Measurements from ENCODE around the gene ZNF322.
A peak's percentile ranks its signal among the peaks of the same experiment; 100 is the strongest.

ZNF322 gene

GRCh38 chr6:26594730-26595632, 64.6 kb downstream of the ZNF322 start:
- Histone ChIP-seq H2AFZ (ENCODE audit: low read depth, low read length) (peak overlapping the region; percentile 27), H3K9ac (ENCODE audit: low read length) (peak overlapping the region; percentile 47), H3K27me3 (ENCODE audit: low read depth, low read length) (no peaks in the 10 kb centered on the region), H3K27ac (ENCODE audit: low read length) (peak overlapping the region; percentile 5; the same call in 1 of the 2 replicates), H4K20me1 (ENCODE audit: insufficient read depth, low read length) (no peaks in the 10 kb centered on the region), H3K36me3 (replicated peaks; ENCODE audit: low read depth, low read length) (peaks cover 12% of the 10 kb centered on the region), H3K4me2 (ENCODE audit: low read length) (peak overlapping the region; percentile 63), H3K4me1 (ENCODE audit: low read length) (peaks cover 8% of the 10 kb centered on the region; the same call in 1 of the 2 replicates), H3K9me3 (ENCODE audit: insufficient read depth, low read length) (no peaks in the 10 kb centered on the region), H3K79me2 (ENCODE audit: low read length) (peaks cover 21% of the 10 kb centered on the region), H3K4me3 (ENCODE audit: low read length) (peak overlapping the region; percentile 93)
- TF ChIP-seq CTCF (IDR thresholded peaks at IDR 0.05; ENCODE audit: low read depth, low read length) (no peak), EZH2phosphoT487 (IDR thresholded peaks at IDR 0.05; ENCODE audit: low read depth) (no peak)

GRCh38 chr6:26594131-26594498, 65.4 kb downstream of the ZNF322 start:
- Histone ChIP-seq H3K27ac (ENCODE audit: low read length) (no peak overlapping the region), H3K4me1 (ENCODE audit: low read length) (peaks cover 5% of the 10 kb centered on the region; the same call in 1 of the 2 replicates), H3K9me3 (ENCODE audit: insufficient read depth, low read length) (no peaks in the 10 kb centered on the region), H3K36me3 (replicated peaks; ENCODE audit: low read depth, low read length) (peaks cover 6% of the 10 kb centered on the region), H4K20me1 (ENCODE audit: insufficient read depth, low read length) (no peaks in the 10 kb centered on the region), H3K4me2 (ENCODE audit: low read length) (peak overlapping the region; percentile 63; the same call in 1 of the 2 replicates), H3K4me3 (ENCODE audit: low read length) (no peak overlapping the region), H3K9ac (ENCODE audit: low read length) (no peak overlapping the region), H3K79me2 (ENCODE audit: low read length) (peaks cover 21% of the 10 kb centered on the region), H3K27me3 (ENCODE audit: low read depth, low read length) (no peaks in the 10 kb centered on the region), H2AFZ (ENCODE audit: low read depth, low read length) (no peak overlapping the region)
- TF ChIP-seq EZH2phosphoT487 (IDR thresholded peaks at IDR 0.05; ENCODE audit: low read depth): no peak

GRCh38 chr6:26593278-26594130, 66.0 kb downstream of the ZNF322 start:
- Histone ChIP-seq H3K27me3 (ENCODE audit: low read depth, low read length) (no peaks in the 10 kb centered on the region), H3K36me3 (replicated peaks; ENCODE audit: low read depth, low read length) (peaks cover 3% of the 10 kb centered on the region), H4K20me1 (ENCODE audit: insufficient read depth, low read length) (no peaks in the 10 kb centered on the region), H2AFZ (ENCODE audit: low read depth, low read length) (no peak overlapping the region), H3K9me3 (ENCODE audit: insufficient read depth, low read length) (no peaks in the 10 kb centered on the region), H3K4me1 (ENCODE audit: low read length) (peaks cover 5% of the 10 kb centered on the region; the same call in 1 of the 2 replicates), H3K9ac (ENCODE audit: low read length) (no peak overlapping the region), H3K4me2 (ENCODE audit: low read length) (no peak overlapping the region), H3K79me2 (ENCODE audit: low read length) (peaks cover 18% of the 10 kb centered on the region), H3K27ac (ENCODE audit: low read length) (no peak overlapping the region), H3K4me3 (ENCODE audit: low read length) (no peak overlapping the region)
- no peak for TF ChIP-seq EZH2phosphoT487 (IDR thresholded peaks at IDR 0.05; ENCODE audit: low read depth)
- no peak for TF ChIP-seq CTCF (IDR thresholded peaks at IDR 0.05; ENCODE audit: low read depth, low read length)

- Histone ChIP-seq H3K36me3 (replicated peaks; ENCODE audit: low read depth, low read length) (no peaks in the 10 kb centered on the region), H3K9ac (ENCODE audit: low read length) (no peak overlapping the region), H2AFZ (ENCODE audit: low read depth, low read length) (no peak overlapping the region; the same call in 1 of the 2 replicates), H3K4me2 (ENCODE audit: low read length) (peak overlapping the region; percentile 32), H3K9me3 (ENCODE audit: insufficient read depth, low read length) (no peaks in the 10 kb centered on the region), H3K79me2 (ENCODE audit: low read length) (peaks cover 9% of the 10 kb centered on the region), H3K27me3 (ENCODE audit: low read depth, low read length) (no peaks in the 10 kb centered on the region), H3K4me1 (ENCODE audit: low read length) (peaks cover 1% of the 10 kb centered on the region; the same call in 1 of the 2 replicates), H3K4me3 (ENCODE audit: low read length) (no peak overlapping the region), H3K27ac (ENCODE audit: low read length) (no peak overlapping the region), H4K20me1 (ENCODE audit: insufficient read depth, low read length) (no peaks in the 10 kb centered on the region)
- TF ChIP-seq EZH2phosphoT487 (IDR thresholded peaks at IDR 0.05; ENCODE audit: low read depth) (no peak), CTCF (IDR thresholded peaks at IDR 0.05; ENCODE audit: low read depth, low read length) (no peak)
These were observed 66.9 kb downstream of the ZNF322 start for GRCh38 chr6:26592649-26593048.
